Gastroesophageal sphincter (tissue), 3 donors: ENCODE data around the gene NEIL1.

Experiments used
- CTCF ChIP-seq, 4 experiments: fragments of 200-600 bp in 2 of 4; fragments of 450-650 bp in 2 of 4; sonication (generic) in 1 of 4; IDR thresholded peaks; one replicate each; pipeline ENCODE4 v1.5.1; 2017 to 2019; ENCODE audit warnings: antibody characterized with exemption in 4 of 4, mild to moderate bottlenecking in 2 of 4, moderate library complexity in 2 of 4
- EP300 ChIP-seq: sonication (generic); formaldehyde crosslinking; IDR thresholded peaks from one replicate; pipeline ENCODE4 v1.6.1; 2017; ENCODE audit warnings: antibody characterized with exemption, mild to moderate bottlenecking
- POLR2A ChIP-seq, 2 donors: fragments of 450-650 bp; IDR thresholded peaks; one replicate each; pipeline ENCODE4 v1.6.1; 2017; ENCODE audit warnings: antibody characterized with exemption in 2 of 2, mild to moderate bottlenecking in 2 of 2, moderate library complexity in 1 of 2
- POLR2AphosphoS5 ChIP-seq: sonication (generic); formaldehyde crosslinking; IDR thresholded peaks from one replicate; pipeline ENCODE4 v1.6.1; 2017; ENCODE audit warnings: antibody characterized with exemption

- TF ChIP-seq POLR2AphosphoS5 (no peak), CTCF (IDR thresholded peaks at IDR 0.05) (no peak), POLR2A (IDR thresholded peaks at IDR 0.05) (no peak), EP300 (no peak)
These were observed 15.3 kb downstream of the NEIL1 start for GRCh38 chr15:75361989-75362641.
